ENCODE data around the gene RPS6KA1. TPM values are rescaled to one million over a fixed set of nuclear protein-coding genes. Genes with fewer than 3 reads are reported as not detected.

Gene RPS6KA1
- total and polyA plus RNA-seq, 2 of the 4 experiments (the other 2 are of a cell fraction): 3.6 to 6.3 TPM

- Histone ChIP-seq H3K36me3 (ENCODE audit: control insufficient read depth, insufficient read depth, low read length) (no peaks in the 10 kb centered on the region), H4K5ac (ENCODE audit: low read depth, low read length) (no peak overlapping the region), H3K9me3 (ENCODE audit: control insufficient read depth, insufficient read depth, low read length) (no peaks in the 10 kb centered on the region), H2AK9ac (replicated peaks; ENCODE audit: low read depth, low read length, poor library complexity) (no peak overlapping the region), H3K14ac (replicated peaks; ENCODE audit: low read depth, low read length) (no peak overlapping the region), H2BK20ac (ENCODE audit: low read depth, low read length) (no peak overlapping the region), H3K4ac (ENCODE audit: low read depth, low read length) (no peak overlapping the region), H4K20me1 (ENCODE audit: insufficient read depth, low read length) (no peaks in the 10 kb centered on the region), H3K27me3 (ENCODE audit: control insufficient read depth, insufficient read depth, low read length) (no peaks in the 10 kb centered on the region), H2BK5ac (ENCODE audit: low read depth, low read length, poor library complexity, severe bottlenecking) (no peak overlapping the region), H2AK5ac (ENCODE audit: low read depth, low read length) (no peak overlapping the region), H3K4me2 (ENCODE audit: low read depth, low read length) (no peak overlapping the region), H2AFZ (replicated peaks; ENCODE audit: low read length, poor library complexity) (no peak overlapping the region), H3K4me1 (ENCODE audit: control insufficient read depth, insufficient read depth, low read length) (peaks cover 8% of the 10 kb centered on the region), H3K9ac (ENCODE audit: low read depth, low read length) (no peak overlapping the region), H3K27ac (ENCODE audit: insufficient read depth, low read length) (no peak overlapping the region), H2BK120ac (ENCODE audit: low read depth, low read length) (no peak overlapping the region), H3K23ac (ENCODE audit: low read depth, low read length) (no peak overlapping the region), H3K18ac (ENCODE audit: low read depth, low read length) (no peak overlapping the region), H4K8ac (ENCODE audit: low read depth in 2 of 2, low read length in 2 of 2) (no peak overlapping the region), H3K4me3 (ENCODE audit: insufficient read depth, low read depth, low read length) (no peak overlapping the region), H2BK15ac (ENCODE audit: low read depth, low read length) (no peak overlapping the region), H3K79me1 (ENCODE audit: low read depth in 1 of 2, low read length in 2 of 2) (0 out of 4 replicates have a peak, but pooled peaks cover 0 to 3% of the 10 kb centered on the region in 2 experiments), H3K9me1 (ENCODE audit: insufficient read depth, low read length) (peaks cover 4% of the 10 kb centered on the region; the same call in 1 of the 2 replicates), H4K91ac (ENCODE audit: insufficient read depth, low read depth, low read length) (no peak overlapping the region), H3K56ac (ENCODE audit: extremely low read depth, insufficient read depth, low read length) (no peak overlapping the region)
- BruUV-seq (replicated peaks): no TSS peak
- ChIA-PET POLR2A (ENCODE audit: unreplicated experiment) (no interaction called here), CTCF (no interaction called here)
- intact Hi-C loops (cut with micrococcal nuclease) (no loop called here), in situ Hi-C loops (cut with MboI; ENCODE audit: low sequenced_read_pairs) (no loop called here), dilution Hi-C loops (cut with HindIII; ENCODE audit: low sequenced_read_pairs, unreplicated experiment) (no loop called here)
- DNase-seq (no peak), ATAC-seq (ENCODE audit: low read depth) (no peak)
- TF ChIP-seq BHLHE40 (IDR thresholded peaks at IDR 0.05; ENCODE audit: low read depth, low read length): no peak
- no peak for TF ChIP-seq FOS (IDR thresholded peaks at IDR 0.05; ENCODE audit: low read depth, low read length)
- TF ChIP-seq RFX5 (IDR thresholded peaks at IDR 0.05; ENCODE audit: low read depth, low read length): no peak
- TF ChIP-seq RCOR1 (IDR thresholded peaks at IDR 0.05; ENCODE audit: insufficient replicate concordance, low read length): no peak
- no peak for TF ChIP-seq CEBPB (IDR thresholded peaks at IDR 0.05; ENCODE audit: low read depth, low read length)
- no peak for TF ChIP-seq ELK1 (IDR thresholded peaks at IDR 0.05; ENCODE audit: borderline replicate concordance, low read depth, low read length)
- TF ChIP-seq RAD21 (IDR thresholded peaks at IDR 0.05; ENCODE audit: low read length): no peak
- no peak for TF ChIP-seq POLR2A (IDR thresholded peaks at IDR 0.05; ENCODE audit: low read depth, low read length)
- no peak for TF ChIP-seq MAZ (IDR thresholded peaks at IDR 0.05; ENCODE audit: borderline replicate concordance, low read depth, low read length)
- no peak for TF ChIP-seq USF2 (IDR thresholded peaks at IDR 0.05; ENCODE audit: low read depth, low read length)
- no peak for TF ChIP-seq CTCF (conservative IDR thresholded peaks at IDR 0.05; ENCODE audit: low read depth, low read length)
- TF ChIP-seq CHD1 (IDR thresholded peaks at IDR 0.05; ENCODE audit: low read depth, low read length): no peak
- no peak for TF ChIP-seq NFE2L2 (IDR thresholded peaks at IDR 0.05; ENCODE audit: low read depth, low read length)
- no peak for TF ChIP-seq MXI1 (IDR thresholded peaks at IDR 0.05; ENCODE audit: borderline replicate concordance, low read depth, low read length)
- TF ChIP-seq MAFK (IDR thresholded peaks at IDR 0.05; ENCODE audit: low read depth, low read length): no peak
- no CpG with 5 or more reads among the region's 1 CpG for WGBS, 2 experiments (ENCODE audit: extremely low coverage in 2 of 2, insufficient read length in 1 of 2)
Observed at GRCh38 chr1:26535201-26535600, 5.6 kb downstream of the RPS6KA1 start.
